ENCODE results near the gene ADSS1. TPM values are rescaled to one million over a fixed set of nuclear protein-coding genes. Genes with fewer than 3 reads are reported as not detected.

Gene ADSS1
- total RNA-seq, 1 experiment from 2014 or later = 0.52 TPM

DNA sequence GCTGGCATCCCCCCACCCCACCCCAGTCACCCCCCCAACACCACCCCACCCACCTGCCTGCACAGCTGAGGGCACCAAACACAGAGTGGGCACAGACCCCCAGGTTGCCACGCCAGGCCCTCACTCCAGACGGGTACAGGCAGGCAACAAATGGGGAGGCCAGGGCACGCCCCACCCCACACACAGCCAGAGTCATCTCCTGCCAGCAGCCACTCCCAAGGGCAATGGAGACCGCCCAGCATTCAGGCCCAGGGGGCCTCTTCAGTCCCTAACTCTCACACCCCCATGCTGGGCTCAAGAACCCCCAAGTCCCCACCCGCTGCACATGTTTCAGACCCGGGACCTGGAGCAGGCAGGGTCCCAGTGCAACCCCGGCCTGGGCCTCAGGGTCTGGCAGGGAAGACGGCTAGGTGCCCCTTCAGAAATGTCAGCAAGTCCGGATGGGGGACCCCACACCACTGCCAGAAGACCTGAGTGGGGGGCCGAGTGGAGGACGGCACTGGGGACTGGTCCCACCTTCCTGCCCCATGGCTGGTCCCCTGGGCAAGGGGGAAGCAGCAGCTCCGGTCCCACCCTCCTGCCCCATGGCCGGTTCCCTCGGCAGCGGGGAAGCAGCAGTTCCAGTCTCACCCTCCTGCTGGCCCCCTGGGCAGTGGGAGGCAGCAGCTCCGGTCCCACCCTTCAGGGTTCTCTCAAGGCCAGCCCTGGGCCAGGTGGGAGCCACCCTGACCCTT lies 59.6 kb downstream of the ADSS1 start:
- H3K4me1 ChIP-seq (ENCODE audit: insufficient read depth, low read length, poor library complexity, severe bottlenecking) = no peaks in the 10 kb centered on the region
- no TSS peak for BruUV-seq (replicated peaks)
- no peak for DNase-seq (ENCODE audit: low spot score)
- no peaks in the 10 kb centered on the region for H3K9me3 ChIP-seq (ENCODE audit: low read depth, low read length, poor library complexity, severe bottlenecking)
- no peak for TF ChIP-seq EZH2 (IDR thresholded peaks at IDR 0.05; ENCODE audit: borderline replicate concordance, low read depth, low read length, poor library complexity, severe bottlenecking)
- TF ChIP-seq, protein P1, sequence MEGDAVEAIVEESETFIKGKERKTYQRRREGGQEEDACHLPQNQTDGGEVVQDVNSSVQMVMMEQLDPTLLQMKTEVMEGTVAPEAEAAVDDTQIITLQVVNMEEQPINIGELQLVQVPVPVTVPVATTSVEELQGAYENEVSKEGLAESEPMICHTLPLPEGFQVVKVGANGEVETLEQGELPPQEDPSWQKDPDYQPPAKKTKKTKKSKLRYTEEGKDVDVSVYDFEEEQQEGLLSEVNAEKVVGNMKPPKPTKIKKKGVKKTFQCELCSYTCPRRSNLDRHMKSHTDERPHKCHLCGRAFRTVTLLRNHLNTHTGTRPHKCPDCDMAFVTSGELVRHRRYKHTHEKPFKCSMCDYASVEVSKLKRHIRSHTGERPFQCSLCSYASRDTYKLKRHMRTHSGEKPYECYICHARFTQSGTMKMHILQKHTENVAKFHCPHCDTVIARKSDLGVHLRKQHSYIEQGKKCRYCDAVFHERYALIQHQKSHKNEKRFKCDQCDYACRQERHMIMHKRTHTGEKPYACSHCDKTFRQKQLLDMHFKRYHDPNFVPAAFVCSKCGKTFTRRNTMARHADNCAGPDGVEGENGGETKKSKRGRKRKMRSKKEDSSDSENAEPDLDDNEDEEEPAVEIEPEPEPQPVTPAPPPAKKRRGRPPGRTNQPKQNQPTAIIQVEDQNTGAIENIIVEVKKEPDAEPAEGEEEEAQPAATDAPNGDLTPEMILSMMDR (conservative IDR thresholded peaks at IDR 0.05; ENCODE audit: low read depth, low read length) = no peak
- no peaks in the 10 kb centered on the region for H3K36me3 ChIP-seq (ENCODE audit: insufficient read depth, low read length, poor library complexity, severe bottlenecking)
- no peak overlapping the region for H3K4me3 ChIP-seq (ENCODE audit: low read depth, low read length, poor library complexity, severe bottlenecking)
- intact Hi-C loops (cut with micrococcal nuclease; ENCODE audit: unreplicated experiment) = no loop called here
- H3K27ac ChIP-seq (ENCODE audit: low read depth, low read length, poor library complexity, severe bottlenecking) = no peak overlapping the region
- ChIA-PET CTCF (no interaction called here), POLR2A (ENCODE audit: low non-redundant PET) (no interaction called here)
- H3K27me3 ChIP-seq (replicated peaks; ENCODE audit: insufficient read depth, low read depth, low read length, poor library complexity) = no peaks in the 10 kb centered on the region

DNA sequence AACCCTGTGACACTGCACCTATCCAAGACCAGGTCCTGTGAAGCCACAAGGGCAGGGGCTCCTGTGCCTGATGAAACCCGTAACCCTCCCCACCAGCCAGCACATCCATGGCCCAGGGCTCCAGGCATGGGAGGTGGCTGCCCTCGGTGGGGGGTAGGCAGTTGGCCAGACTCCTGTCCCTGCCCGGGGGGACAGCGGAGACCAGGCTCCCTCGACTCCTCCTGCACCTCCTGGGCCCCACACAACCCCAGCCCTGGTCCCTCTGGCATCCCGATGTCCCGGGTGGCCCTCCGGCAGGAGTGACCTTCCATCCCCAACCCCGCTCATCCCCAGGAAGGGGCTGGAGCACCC lies 60.2 kb downstream of the ADSS1 start:
- intact Hi-C loops (cut with micrococcal nuclease; ENCODE audit: unreplicated experiment) = no loop called here
- H3K27ac ChIP-seq (ENCODE audit: low read depth, low read length, poor library complexity, severe bottlenecking) = no peak overlapping the region
- DNase-seq (ENCODE audit: low spot score) = no peak
- ChIA-PET CTCF (no interaction called here), POLR2A (ENCODE audit: low non-redundant PET) (no interaction called here)
- H3K9me3 ChIP-seq (ENCODE audit: low read depth, low read length, poor library complexity, severe bottlenecking) = no peaks in the 10 kb centered on the region
- H3K36me3 ChIP-seq (ENCODE audit: insufficient read depth, low read length, poor library complexity, severe bottlenecking) = no peaks in the 10 kb centered on the region
- no peak for TF ChIP-seq EZH2 (IDR thresholded peaks at IDR 0.05; ENCODE audit: borderline replicate concordance, low read depth, low read length, poor library complexity, severe bottlenecking)
- TF ChIP-seq, protein P1 (conservative IDR thresholded peaks at IDR 0.05; ENCODE audit: low read depth, low read length) = no peak
- BruUV-seq (replicated peaks) = no TSS peak
- no peak overlapping the region for H3K4me3 ChIP-seq (ENCODE audit: low read depth, low read length, poor library complexity, severe bottlenecking)
- H3K4me1 ChIP-seq (ENCODE audit: insufficient read depth, low read length, poor library complexity, severe bottlenecking) = no peaks in the 10 kb centered on the region
- no peaks in the 10 kb centered on the region for H3K27me3 ChIP-seq (replicated peaks; ENCODE audit: insufficient read depth, low read depth, low read length, poor library complexity)

DNA sequence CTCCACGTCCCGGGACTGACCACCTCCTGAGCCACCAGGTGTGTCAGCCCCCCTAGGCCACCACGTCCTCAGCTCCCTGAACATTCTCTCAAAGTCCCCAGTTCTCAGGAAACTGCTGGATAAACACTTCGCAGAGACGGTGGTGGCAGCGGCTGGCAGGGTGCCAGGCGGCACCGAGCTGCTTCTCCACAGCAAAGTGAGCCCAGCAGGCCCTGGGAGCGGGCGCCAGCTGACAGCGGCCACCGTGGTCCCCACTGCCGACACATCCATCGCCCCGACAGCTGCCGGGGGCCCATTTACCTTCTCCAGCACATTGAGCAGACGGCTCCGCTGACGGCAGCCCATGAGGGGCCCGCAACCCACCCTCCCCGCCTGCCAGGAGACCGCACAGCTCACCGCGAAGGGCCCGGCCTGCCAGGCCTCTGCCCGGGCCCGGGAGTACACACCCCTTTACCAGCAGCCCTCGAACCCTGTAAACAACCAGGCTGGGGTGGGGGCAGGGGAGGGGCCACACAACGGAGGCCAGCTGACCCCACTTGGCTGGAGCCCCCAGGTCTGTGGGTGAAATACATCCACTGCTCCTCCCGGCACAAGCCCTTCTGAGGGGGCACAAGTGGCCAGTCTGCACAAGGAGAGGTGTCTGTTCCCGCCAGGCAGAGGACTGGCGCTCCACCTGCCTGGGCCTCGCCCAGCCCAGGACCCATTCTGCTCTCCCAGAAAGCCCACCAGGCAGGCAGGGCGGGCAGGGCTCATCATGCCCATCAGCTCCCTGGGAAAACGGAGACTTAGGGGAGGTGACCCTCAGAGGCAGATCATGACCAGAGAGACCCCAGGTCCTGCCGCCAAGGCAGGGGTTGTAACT lies 61.0 kb downstream of the ADSS1 start:
- POLR2A ChIA-PET (ENCODE audit: low non-redundant PET) = interaction anchor here (0.7 kb wide), 1 partner anchor 680 kb away, joined by 3 read pairs; no protein-coding TSS in a partner anchor
- BruUV-seq (replicated peaks) = no TSS peak
- H3K4me1 ChIP-seq (ENCODE audit: insufficient read depth, low read length, poor library complexity, severe bottlenecking) = no peaks in the 10 kb centered on the region
- no peaks in the 10 kb centered on the region for H3K36me3 ChIP-seq (ENCODE audit: insufficient read depth, low read length, poor library complexity, severe bottlenecking)
- intact Hi-C loops (cut with micrococcal nuclease; ENCODE audit: unreplicated experiment) = no loop called here
- CTCF ChIA-PET = interaction anchor here (0.6 kb wide), 1 partner anchor 16 kb away, joined by 3 read pairs; no protein-coding TSS in a partner anchor
- no peak overlapping the region for H3K27ac ChIP-seq (ENCODE audit: low read depth, low read length, poor library complexity, severe bottlenecking)
- no peaks in the 10 kb centered on the region for H3K27me3 ChIP-seq (replicated peaks; ENCODE audit: insufficient read depth, low read depth, low read length, poor library complexity)
- H3K9me3 ChIP-seq (ENCODE audit: low read depth, low read length, poor library complexity, severe bottlenecking) = no peaks in the 10 kb centered on the region
- H3K4me3 ChIP-seq (ENCODE audit: low read depth, low read length, poor library complexity, severe bottlenecking) = no peak overlapping the region
- peak; percentile 47 for DNase-seq (ENCODE audit: low spot score)
- no peak for TF ChIP-seq EZH2 (IDR thresholded peaks at IDR 0.05; ENCODE audit: borderline replicate concordance, low read depth, low read length, poor library complexity, severe bottlenecking)
- TF ChIP-seq, protein P1 (conservative IDR thresholded peaks at IDR 0.05; ENCODE audit: low read depth, low read length) = no peak
